Body of pancreas (tissue), 4 donors: Measurements from ENCODE around the gene GRAMD4. TPM values are rescaled to one million over a fixed set of nuclear protein-coding genes. Genes with fewer than 3 reads are reported as not detected.

Experiments
- ATAC-seq: fragments of 150-250 bp; one replicate; pipeline ENCODE4 v1.9.1; 2016
- DNase-seq, 4 donors: peaks; one replicate each; pipeline ENCODE4 v3.0.0-alpha.2; 2019
- H3K27ac ChIP-seq, 4 donors: fragments of 200-600 bp; sonication (generic); 1 replicate in 3 of 4; 2 replicates in 1 of 4; pipeline versions ENCODE4 v1.5.1 to v1.6.1; 2016 to 2019; ENCODE audit warnings: mild to moderate bottlenecking in 1 of 4, mixed read lengths in 1 of 4, moderate library complexity in 1 of 4
- H3K27me3 ChIP-seq, 2 donors: fragments of 200-600 bp; sonication (generic); one replicate each; pipeline ENCODE4 v1.6.0; 2016; ENCODE audit warnings: mild to moderate bottlenecking in 1 of 2
- H3K36me3 ChIP-seq, 2 donors: fragments of 200-600 bp; sonication (generic); replicated peaks in 1 of 2; 2 replicates each; pipeline ENCODE4 v1.5.1; 2016; ENCODE audit warnings: low read depth in 2 of 2; ENCODE audit not compliant: insufficient read depth in 1 of 2
- H3K4me1 ChIP-seq: fragments of 200-600 bp; sonication (generic); one replicate; pipeline ENCODE4 v1.6.0; 2016
- H3K4me3 ChIP-seq, 2 donors: fragments of 200-600 bp; sonication (generic); 1 replicate in 1 of 2; 2 replicates in 1 of 2; pipeline ENCODE4 v1.5.1; 2016 to 2019
- H3K9me3 ChIP-seq, 3 donors: fragments of 200-600 bp; sonication (generic); 1 replicate in 2 of 3; 2 replicates in 1 of 3; pipeline ENCODE4 v1.5.1; 2016
- CTCF ChIP-seq, 7 experiments: fragments of 450-650 bp in 4 of 7; fragments of 200-600 bp in 3 of 7; sonication (generic) in 3 of 7; IDR thresholded peaks; one replicate each; pipeline ENCODE4 v1.5.1; 2016 to 2019; ENCODE audit warnings: antibody characterized with exemption in 7 of 7
- POLR2A ChIP-seq, 3 donors: fragments of 450-650 bp; IDR thresholded peaks; one replicate each; pipeline ENCODE4 v1.6.1; 2016; ENCODE audit warnings: antibody characterized with exemption in 3 of 3, mild to moderate bottlenecking in 2 of 3
- WGBS, 2 donors: methylation state at CpG; one replicate each; pipeline ENCODE4 v1.1.5; 2017; 5-methylcytosine and 5-hydroxymethylcytosine counted together
- intact Hi-C: fragments of 100-400 bp; cut with DNase I; formaldehyde crosslinking; loops from one replicate; pipeline ENCODE4 v1.15.1; 2023
- total RNA-seq, 2 donors: library from RNA; depleted of rRNA; stranded (reverse); fragments of >200 nt; gene quantifications; one replicate each; pipeline ENCODE4 v1.1.0, GENCODE V29; 2016

Gene GRAMD4
- total RNA-seq, 2 donors from 2014 or later, result 29.3 to 62.3 TPM

DNA sequence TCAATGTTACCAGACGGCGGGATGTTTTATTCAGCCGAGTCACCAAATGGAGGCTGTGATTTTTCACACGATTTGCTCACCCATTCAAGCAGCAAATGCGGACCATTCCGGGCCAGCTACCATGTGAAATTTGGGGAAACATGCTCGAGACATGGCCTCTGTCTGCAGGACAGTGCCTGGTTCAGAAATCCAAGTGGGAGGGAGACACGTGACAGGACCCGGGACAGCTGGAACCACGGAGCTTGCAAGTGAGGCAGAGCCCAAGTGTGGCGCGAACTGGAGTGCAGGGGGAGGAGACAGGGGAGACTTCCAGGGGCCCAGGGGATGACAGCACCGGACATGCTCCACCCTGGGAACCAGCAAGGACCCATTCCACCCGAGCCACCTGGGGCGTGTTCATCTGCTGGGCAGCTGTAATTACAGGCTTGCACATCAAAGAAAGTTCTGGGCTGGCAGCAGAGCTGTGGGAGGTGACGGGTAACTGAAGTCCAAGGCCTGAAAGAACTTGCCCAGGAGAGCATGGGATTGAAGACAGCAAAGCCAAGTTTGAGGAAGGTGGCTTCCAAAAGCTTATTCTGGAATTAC is 101.4 kb downstream of the GRAMD4 start:
- TF ChIP-seq POLR2A (IDR thresholded peaks at IDR 0.05) (no peak), CTCF (IDR thresholded peaks at IDR 0.05) (no peak)
- 86 to 94% methylated on average over 13 to 15 of the region's 16 CpGs for WGBS, 2 donors

DNA sequence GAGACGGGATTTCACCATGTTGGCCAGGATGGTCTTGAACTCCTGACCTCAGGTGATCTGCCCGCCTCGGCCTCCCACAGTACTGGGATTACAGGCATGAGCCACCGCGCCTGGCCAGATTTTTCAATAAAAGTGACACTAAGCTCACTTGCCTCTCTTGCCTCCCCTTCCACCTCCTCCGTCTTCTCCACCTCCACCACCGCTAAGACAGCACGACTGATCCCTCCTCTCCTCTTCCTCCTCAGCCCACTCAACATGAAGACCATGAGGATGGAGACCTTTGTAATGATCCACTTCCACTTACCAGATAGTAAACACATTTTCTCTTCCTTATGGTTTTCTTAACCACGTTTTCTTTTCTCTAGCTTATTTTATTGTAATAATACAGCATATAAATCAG is 103.7 kb downstream of the GRAMD4 start:
- 91 to 92% methylated on average over 9 of the region's 9 CpGs for WGBS, 2 donors
- Histone ChIP-seq H3K27ac (no peak overlapping the region), H3K9me3 (no peaks in the 10 kb centered on the region), H3K4me1 (peaks cover 36% of the 10 kb centered on the region), H3K36me3 (peaks cover 5 to 6% of the 10 kb centered on the region in 2 donors), H3K4me3 (no peak overlapping the region), H3K27me3 (no peaks in the 10 kb centered on the region)
- intact Hi-C loops, result no loop called here
- no peak for DNase-seq
- ATAC-seq, result no peak
- TF ChIP-seq CTCF (IDR thresholded peaks at IDR 0.05) (no peak), POLR2A (IDR thresholded peaks at IDR 0.05) (no peak)

More for the DNA sequence above, 101.4 kb downstream of the GRAMD4 start:
- no peak for ATAC-seq
- H3K27me3 ChIP-seq, result no peaks in the 10 kb centered on the region
- peaks cover 6% of the 10 kb centered on the region in 2 donors for H3K36me3 ChIP-seq
- H3K27ac ChIP-seq, result no peak overlapping the region
- no peaks in the 10 kb centered on the region for H3K9me3 ChIP-seq
- H3K4me3 ChIP-seq, result no peak overlapping the region
- no peak for DNase-seq
- intact Hi-C loops, result no loop called here
- H3K4me1 ChIP-seq, result peaks cover 16% of the 10 kb centered on the region

- DNase-seq (no peak), ATAC-seq (no peak)
- WGBS, 2 donors, result 84 to 87% methylated on average over 14 to 18 of the region's 18 CpGs
- Histone ChIP-seq H3K27me3 (no peaks in the 10 kb centered on the region), H3K9me3 (no peaks in the 10 kb centered on the region), H3K4me1 (peaks cover 46% of the 10 kb centered on the region), H3K4me3 (no peak overlapping the region), H3K27ac (peak overlapping the region in 2 of 4 donors; percentile 72 to 74), H3K36me3 (peaks cover 0 to under 1% of the 10 kb centered on the region in 2 donors)
- intact Hi-C loops, result no loop called here
- TF ChIP-seq CTCF (IDR thresholded peaks at IDR 0.05) (no peak), POLR2A (IDR thresholded peaks at IDR 0.05) (no peak)
These were observed 104.9 kb downstream of the GRAMD4 start for GRCh38 chr22:46725096-46725495.

DNA sequence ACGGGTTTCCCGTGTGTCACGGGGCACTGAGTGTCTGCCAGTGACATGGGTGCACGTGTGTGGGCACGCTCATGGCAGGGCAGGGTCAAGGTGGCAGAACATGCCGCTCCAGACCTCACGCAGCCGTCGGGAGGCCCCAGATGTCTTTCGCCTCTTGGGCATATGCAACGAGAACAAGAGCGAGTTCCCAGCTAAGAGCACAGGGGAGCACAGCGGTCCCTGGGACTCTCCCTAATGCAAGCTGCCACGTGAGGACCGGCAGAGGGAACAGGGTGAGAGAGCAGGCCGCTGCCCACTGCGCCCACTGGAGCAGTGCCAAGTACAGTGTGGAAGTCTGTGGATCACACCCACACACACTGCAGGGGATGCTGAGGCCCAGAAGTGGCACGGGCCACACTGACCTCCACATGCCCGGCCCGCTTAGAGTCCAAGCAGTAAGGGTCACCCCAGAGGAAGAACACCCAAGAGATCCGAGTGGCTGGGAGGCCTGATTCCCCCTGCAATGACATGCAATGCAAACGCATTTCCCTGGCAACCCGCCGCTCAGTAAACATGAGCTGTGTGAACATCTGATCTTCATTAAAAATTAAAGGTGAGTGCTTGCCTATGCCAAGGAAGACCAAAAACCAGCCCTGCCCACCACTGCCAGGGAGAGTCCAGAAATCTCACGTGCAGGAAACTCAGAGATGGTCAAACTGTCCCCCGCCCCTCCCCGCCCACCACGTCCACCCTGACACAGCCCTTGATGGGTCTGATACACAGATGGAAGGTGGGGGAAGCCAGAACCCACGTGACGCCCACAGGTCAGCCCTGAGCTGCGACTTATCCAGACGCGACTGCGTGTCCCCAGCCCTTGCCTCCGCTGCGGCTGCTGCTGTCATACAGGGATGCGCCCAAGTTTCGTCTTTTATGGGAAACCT is 106.1 kb downstream of the GRAMD4 start:
- Histone ChIP-seq H3K27ac (peak overlapping the region in 3 of 4 donors; percentile 60 to 74 (median 72)), H3K36me3 (no peaks in the 10 kb centered on the region), H3K4me3 (no peak overlapping the region), H3K27me3 (no peaks in the 10 kb centered on the region), H3K4me1 (peaks cover 59% of the 10 kb centered on the region), H3K9me3 (no peaks in the 10 kb centered on the region)
- WGBS, 2 donors, result 69 to 72% methylated on average over 16 to 34 of the region's 38 CpGs
- ATAC-seq (peak; percentile 41), DNase-seq (peak in 3 of 4 donors; percentile 62 to 73 (median 71))
- TF ChIP-seq POLR2A (IDR thresholded peaks at IDR 0.05), result no peak
- no peak for TF ChIP-seq CTCF (IDR thresholded peaks at IDR 0.05)
- intact Hi-C loops, result no loop called here
